ENCODE data around the gene CHST3. TPM values are rescaled to one million over a fixed set of nuclear protein-coding genes. Genes with fewer than 3 reads are reported as not detected.

CHST3 gene
- total RNA-seq, 1 donor from 2014 or later = 0.83 TPM

DNA sequence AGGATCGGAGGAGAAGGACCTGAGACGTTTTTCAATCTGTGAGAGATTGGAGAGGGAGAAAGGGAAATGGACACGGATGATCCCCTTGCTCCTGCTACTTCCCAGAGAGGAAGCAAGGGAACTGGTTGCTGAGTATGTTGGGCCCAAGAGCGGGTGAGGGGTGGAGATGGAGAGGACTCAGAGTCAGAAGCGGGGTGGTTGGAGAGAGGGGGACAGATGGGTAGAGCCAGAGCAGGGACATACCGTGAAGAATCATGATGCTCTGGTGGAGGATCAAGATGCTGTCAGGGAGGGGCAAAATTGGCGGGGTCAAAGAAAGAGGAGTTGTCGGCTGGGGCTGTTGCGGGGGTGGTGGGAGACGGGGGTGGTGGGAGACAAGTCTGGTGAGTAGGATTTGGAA is 2.4 kb upstream of the CHST3 start:
- TF ChIP-seq, protein P1, sequence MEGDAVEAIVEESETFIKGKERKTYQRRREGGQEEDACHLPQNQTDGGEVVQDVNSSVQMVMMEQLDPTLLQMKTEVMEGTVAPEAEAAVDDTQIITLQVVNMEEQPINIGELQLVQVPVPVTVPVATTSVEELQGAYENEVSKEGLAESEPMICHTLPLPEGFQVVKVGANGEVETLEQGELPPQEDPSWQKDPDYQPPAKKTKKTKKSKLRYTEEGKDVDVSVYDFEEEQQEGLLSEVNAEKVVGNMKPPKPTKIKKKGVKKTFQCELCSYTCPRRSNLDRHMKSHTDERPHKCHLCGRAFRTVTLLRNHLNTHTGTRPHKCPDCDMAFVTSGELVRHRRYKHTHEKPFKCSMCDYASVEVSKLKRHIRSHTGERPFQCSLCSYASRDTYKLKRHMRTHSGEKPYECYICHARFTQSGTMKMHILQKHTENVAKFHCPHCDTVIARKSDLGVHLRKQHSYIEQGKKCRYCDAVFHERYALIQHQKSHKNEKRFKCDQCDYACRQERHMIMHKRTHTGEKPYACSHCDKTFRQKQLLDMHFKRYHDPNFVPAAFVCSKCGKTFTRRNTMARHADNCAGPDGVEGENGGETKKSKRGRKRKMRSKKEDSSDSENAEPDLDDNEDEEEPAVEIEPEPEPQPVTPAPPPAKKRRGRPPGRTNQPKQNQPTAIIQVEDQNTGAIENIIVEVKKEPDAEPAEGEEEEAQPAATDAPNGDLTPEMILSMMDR (IDR thresholded peaks at IDR 0.05; ENCODE audit: partially characterized antibody, unreplicated experiment) = no peak
- no peak overlapping the region for H3K4me3 Mint-ChIP-seq (ENCODE audit: unreplicated experiment)
- no peak overlapping the region for H3K27ac Mint-ChIP-seq (ENCODE audit: unreplicated experiment)
- peaks cover 4% of the 10 kb centered on the region for H3K4me1 Mint-ChIP-seq (ENCODE audit: low read depth, unreplicated experiment)
- H3K27me3 Mint-ChIP-seq (ENCODE audit: unreplicated experiment) = peaks cover 25% of the 10 kb centered on the region
- H3K36me3 Mint-ChIP-seq (ENCODE audit: unreplicated experiment) = peaks cover 4% of the 10 kb centered on the region
- H3K9me3 Mint-ChIP-seq (ENCODE audit: unreplicated experiment) = peaks cover 4% of the 10 kb centered on the region
- DNase-seq = no peak

GRCh38 chr10:71962901-71963300 is 1.3 kb upstream of the CHST3 start:
- TF ChIP-seq, protein P1 (IDR thresholded peaks at IDR 0.05; ENCODE audit: partially characterized antibody, unreplicated experiment) = no peak
- Mint-ChIP-seq H3K4me1 (ENCODE audit: low read depth, unreplicated experiment) (peaks cover 4% of the 10 kb centered on the region), H3K4me3 (ENCODE audit: unreplicated experiment) (no peak overlapping the region), H3K9me3 (ENCODE audit: unreplicated experiment) (peaks cover 4% of the 10 kb centered on the region), H3K36me3 (ENCODE audit: unreplicated experiment) (peaks cover 4% of the 10 kb centered on the region), H3K27me3 (ENCODE audit: unreplicated experiment) (peaks cover 25% of the 10 kb centered on the region), H3K27ac (ENCODE audit: unreplicated experiment) (no peak overlapping the region)
- DNase-seq = no peak

DNA sequence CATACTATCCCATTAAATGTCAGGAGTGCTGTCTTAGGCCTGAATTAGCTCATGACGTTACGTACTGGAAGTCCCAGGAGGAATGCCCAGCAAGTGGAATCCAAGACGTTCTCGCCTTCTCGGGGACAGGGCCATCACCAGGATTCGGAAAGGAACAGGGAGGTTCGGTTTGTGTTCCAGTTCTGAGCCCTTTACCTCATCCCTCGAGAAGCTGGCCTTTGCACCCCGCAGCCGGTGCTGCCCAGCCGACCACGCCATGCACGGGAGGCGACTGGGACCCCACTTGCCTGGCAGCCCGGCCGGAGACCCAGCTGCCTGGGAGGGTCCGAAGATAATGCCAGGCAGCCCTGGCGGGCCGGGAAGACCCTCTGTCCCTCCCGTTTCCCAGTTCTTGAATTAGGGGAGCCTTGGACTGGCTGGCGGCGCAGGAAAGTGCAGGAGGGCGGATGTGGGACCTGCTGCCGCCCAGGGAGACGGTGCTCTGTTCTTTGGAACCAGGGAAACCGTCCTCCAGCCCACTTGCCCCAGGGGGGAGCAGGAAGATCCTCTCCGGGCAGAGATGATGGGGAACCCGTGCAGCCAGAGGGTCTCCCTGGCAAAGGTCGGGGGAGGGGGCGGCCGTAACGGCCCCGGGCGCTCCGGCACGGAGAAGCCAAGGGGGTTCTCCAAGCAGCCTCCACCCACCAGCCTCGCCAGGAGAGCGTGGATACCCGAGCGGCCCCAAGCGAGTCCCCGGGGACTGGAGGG is 671 bp upstream of the CHST3 start:
- H3K27me3 Mint-ChIP-seq (ENCODE audit: unreplicated experiment) = peaks cover 28% of the 10 kb centered on the region
- peak overlapping the region; percentile 74 for H3K4me3 Mint-ChIP-seq (ENCODE audit: unreplicated experiment)
- TF ChIP-seq, protein P1 (IDR thresholded peaks at IDR 0.05; ENCODE audit: partially characterized antibody, unreplicated experiment) = no peak
- peaks cover 4% of the 10 kb centered on the region for H3K4me1 Mint-ChIP-seq (ENCODE audit: low read depth, unreplicated experiment)
- peak; percentile 33 for DNase-seq
- peaks cover 4% of the 10 kb centered on the region for H3K36me3 Mint-ChIP-seq (ENCODE audit: unreplicated experiment)
- H3K9me3 Mint-ChIP-seq (ENCODE audit: unreplicated experiment) = peaks cover 4% of the 10 kb centered on the region
- no peak overlapping the region for H3K27ac Mint-ChIP-seq (ENCODE audit: unreplicated experiment)

- Mint-ChIP-seq H3K36me3 (ENCODE audit: unreplicated experiment) (peaks cover 4% of the 10 kb centered on the region), H3K9me3 (ENCODE audit: unreplicated experiment) (peaks cover 4% of the 10 kb centered on the region), H3K27ac (ENCODE audit: unreplicated experiment) (peak overlapping the region; percentile 33), H3K4me3 (ENCODE audit: unreplicated experiment) (peak overlapping the region; percentile 86), H3K27me3 (ENCODE audit: unreplicated experiment) (peaks cover 28% of the 10 kb centered on the region), H3K4me1 (ENCODE audit: low read depth, unreplicated experiment) (peaks cover 4% of the 10 kb centered on the region)
- TF ChIP-seq, protein P1 (IDR thresholded peaks at IDR 0.05; ENCODE audit: partially characterized antibody, unreplicated experiment) = no peak
- peak; percentile 33 for DNase-seq
Measured at GRCh38 chr10:71964743-71965515, 734 bp downstream of the CHST3 start.

DNA sequence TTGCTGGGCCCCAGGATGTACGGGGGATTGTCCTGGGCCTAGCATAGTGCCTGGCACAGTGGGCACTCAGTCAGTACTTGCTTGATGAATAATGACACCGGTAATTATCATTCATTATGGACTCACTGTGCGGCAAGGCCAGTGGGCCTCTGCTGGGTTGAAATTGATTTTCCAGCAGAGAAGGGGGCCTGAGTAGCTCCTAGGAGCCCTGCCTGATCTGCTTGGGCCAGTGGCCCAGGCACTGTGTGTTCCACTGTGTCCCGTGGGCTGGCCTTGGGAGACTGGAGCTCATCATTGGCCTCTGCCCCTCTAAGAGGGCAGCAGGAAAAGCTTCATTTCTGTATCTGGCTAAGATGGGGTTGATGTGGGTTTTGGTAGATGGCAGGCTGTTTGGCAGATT is 1.4 kb downstream of the CHST3 start:
- Mint-ChIP-seq H3K4me1 (ENCODE audit: low read depth, unreplicated experiment) (peaks cover 4% of the 10 kb centered on the region), H3K4me3 (ENCODE audit: unreplicated experiment) (peak overlapping the region; percentile 86), H3K9me3 (ENCODE audit: unreplicated experiment) (peaks cover 4% of the 10 kb centered on the region), H3K27ac (ENCODE audit: unreplicated experiment) (no peak overlapping the region), H3K36me3 (ENCODE audit: unreplicated experiment) (peaks cover 4% of the 10 kb centered on the region), H3K27me3 (ENCODE audit: unreplicated experiment) (peaks cover 28% of the 10 kb centered on the region)
- DNase-seq = no peak
- TF ChIP-seq, protein P1 (IDR thresholded peaks at IDR 0.05; ENCODE audit: partially characterized antibody, unreplicated experiment) = no peak

Measured in glutamatergic neuron (in vitro differentiated cells).